ELF-1 (cell line): ENCODE results near the gene BRD4.

Experiments
- DNase-seq: peaks from one replicate; pipeline ENCODE4 v3.0.0-alpha.2; 2016; ENCODE audit warnings: low read depth, low spot score

BRD4 gene

GRCh38 chr19:15225760-15226159 lies 106.6 kb downstream of the BRD4 start:
- no peak for DNase-seq

GRCh38 chr19:15223649-15224361 lies 108.5 kb downstream of the BRD4 start:
- DNase-seq, result peak; percentile 39

GRCh38 chr19:15222738-15223648 lies 109.3 kb downstream of the BRD4 start:
- peak; percentile 100 for DNase-seq

GRCh38 chr19:15220833-15221232 lies 111.5 kb downstream of the BRD4 start:
- DNase-seq, result no peak

- no peak for DNase-seq
These were observed 113.8 kb downstream of the BRD4 start for GRCh38 chr19:15218501-15218900.

GRCh38 chr19:15216363-15216762 lies 116.0 kb downstream of the BRD4 start:
- DNase-seq, result peak; percentile 40

GRCh38 chr19:15213715-15214381 lies 118.5 kb downstream of the BRD4 start:
- DNase-seq, result peak; percentile 44

GRCh38 chr19:15212711-15213110 lies 119.6 kb downstream of the BRD4 start:
- DNase-seq, result no peak

GRCh38 chr19:15210323-15210781 lies 122.0 kb downstream of the BRD4 start:
- no peak for DNase-seq

- no peak for DNase-seq
These were observed 130.8 kb downstream of the BRD4 start for GRCh38 chr19:15201374-15202023.

GRCh38 chr19:15200553-15201364 lies 131.6 kb downstream of the BRD4 start, which contains the start of gene NOTCH3:
TSS of gene NOTCH3 (minus strand) at chr19:15200995. CDS start at chr19:15200905, 90 bp downstream.
- DNase-seq, result no peak

GRCh38 chr19:15199661-15200552 lies 132.4 kb downstream of the BRD4 start:
- DNase-seq, result peak; percentile 84

- no peak for DNase-seq
These were observed 133.2 kb downstream of the BRD4 start for GRCh38 chr19:15198951-15199660.

GRCh38 chr19:15197942-15198341 lies 134.4 kb downstream of the BRD4 start:
- no peak for DNase-seq

GRCh38 chr19:15197275-15197941 lies 134.9 kb downstream of the BRD4 start:
- DNase-seq, result no peak

GRCh38 chr19:15196360-15197005 lies 135.9 kb downstream of the BRD4 start:
- no peak for DNase-seq

- DNase-seq, result peak; percentile 86
These were observed 136.7 kb downstream of the BRD4 start for GRCh38 chr19:15195371-15196334.
